HCT116 (cell line): Measurements from ENCODE around the gene KCNK2. TPM values are rescaled to one million over a fixed set of nuclear protein-coding genes. Genes with fewer than 3 reads are reported as not detected.

Experiments
- ATAC-seq: fragments of 200-7000 bp; cut with Tn5 transposase; 2 replicates; pipeline ENCODE4 v1.9.1; 2020; ENCODE audit warnings: mild to moderate bottlenecking, moderate library complexity
- BruUV-seq: library from RNA; stranded (reverse); fragments of 400-500 nt; replicated peaks from 2 replicates; lab custom pipeline; 2021; lab: Mats Ljungman, UMichigan
- CTCF ChIA-PET: fragments of 300-600 bp; sonication (Branson Sonifier 250); formaldehyde crosslinking; loops from one replicate; lab custom pipeline; 2021; ENCODE audit warnings: antibody characterized with exemption; lab: Charles Lee
- POLR2A ChIA-PET: fragments of 300-600, 350-600 bp; sonication (Branson Sonifier 250); formaldehyde crosslinking; loops from one replicate; lab custom pipeline; 2021; ENCODE audit warnings: antibody characterized with exemption; lab: Charles Lee
- RAD21 ChIA-PET, 2 experiments: fragments of 300-600 bp; sonication (Branson Sonifier 250); formaldehyde crosslinking; loops; one replicate each; lab custom pipeline; 2023; ENCODE audit warnings: low total read pairs in 2 of 2; ENCODE audit not compliant: uncharacterized antibody in 2 of 2, unreplicated experiment in 2 of 2, low non-redundant PET in 1 of 2; lab: Charles Lee
- DNase-seq: peaks from one replicate; pipeline ENCODE4 v3.0.0-alpha.2; 2010; ENCODE audit warnings: low read depth, low spot score
- H2AFZ ChIP-seq: fragments of 200-600 bp; shearing (Covaris generic), sonication (generic); 2 replicates; pipeline ENCODE4 v1.6.1; 2017; ENCODE audit warnings: low read depth, mixed run types, mixed read lengths, antibody characterized with exemption, low read length; ENCODE audit not compliant: poor library complexity, severe bottlenecking
- H3K27ac ChIP-seq: 2 replicates; pipeline ENCODE4 v1.5.1; 2012; ENCODE audit warnings: low read depth, low read length
- H3K27me3 ChIP-seq: fragments of 200-600 bp; sonication (generic); 2 replicates; pipeline ENCODE4 v1.6.1; 2016; ENCODE audit warnings: mixed run types, low read length, mixed read lengths; ENCODE audit not compliant: insufficient read depth
- H3K36me3 ChIP-seq, 2 experiments: fragments of 200-500 bp in 1 of 2; fragments of 200-600 bp in 1 of 2; sonication (Bioruptor generic) in 1 of 2; sonication (generic) in 1 of 2; 2 replicates each; pipeline versions ENCODE4 v1.5.1 to v1.6.1; 2014 to 2016; ENCODE audit warnings: low read length in 2 of 2, inconsistent platforms in 1 of 2, mixed read lengths in 1 of 2, mixed run types in 1 of 2; ENCODE audit not compliant: insufficient read depth in 2 of 2, control insufficient read depth in 1 of 2
- H3K4me1 ChIP-seq, 2 experiments: fragments of 200-600 bp in 1 of 2; sonication (generic) in 1 of 2; 2 replicates each; pipeline versions ENCODE4 v1.5.1 to v1.6.1; 2012 to 2017; ENCODE audit warnings: low read length in 2 of 2, inconsistent platforms in 1 of 2, mild to moderate bottlenecking in 1 of 2, mixed read lengths in 1 of 2, mixed run types in 1 of 2, moderate library complexity in 1 of 2; ENCODE audit not compliant: insufficient read depth in 2 of 2, control insufficient read depth in 1 of 2
- H3K4me2 ChIP-seq: fragments of 200-600 bp; sonication (generic); 2 replicates; pipeline ENCODE4 v1.6.1; 2017; ENCODE audit warnings: mixed run types, low read length, mixed read lengths
- H3K4me3 ChIP-seq, 2 experiments: fragments of 200-600 bp in 1 of 2; sonication (generic) in 1 of 2; replicated peaks in 1 of 2; 2 replicates each; pipeline ENCODE4 v1.5.1; 2011 to 2016; ENCODE audit warnings: low read length in 2 of 2, control low read depth in 1 of 2, low read depth in 1 of 2, mild to moderate bottlenecking in 1 of 2, mixed read lengths in 1 of 2, mixed run types in 1 of 2
- H3K79me2 ChIP-seq: fragments of 200-600 bp; sonication (generic); 2 replicates; pipeline ENCODE4 v1.6.1; 2017; ENCODE audit warnings: mild to moderate bottlenecking, mixed run types, low read length, moderate library complexity, mixed read lengths; ENCODE audit not compliant: insufficient read depth
- H3K9ac ChIP-seq: fragments of 200-600 bp; sonication (generic); 2 replicates; pipeline ENCODE4 v1.6.1; 2016; ENCODE audit warnings: low read length, mixed read lengths
- H3K9me2 ChIP-seq: fragments of 200-600 bp; sonication (generic), shearing (Covaris generic); 2 replicates; pipeline ENCODE4 v1.6.1; 2017; ENCODE audit warnings: mixed run types, mild to moderate bottlenecking, moderate library complexity; ENCODE audit not compliant: insufficient read depth
- H3K9me3 ChIP-seq, 2 experiments: fragments of 200-500 bp in 1 of 2; fragments of 200-600 bp in 1 of 2; sonication (Bioruptor generic) in 1 of 2; sonication (generic) in 1 of 2; 2 replicates each; pipeline ENCODE4 v1.6.1; 2014 to 2017; ENCODE audit warnings: low read length in 2 of 2, mixed read lengths in 2 of 2, inconsistent platforms in 1 of 2, low read depth in 1 of 2, mild to moderate bottlenecking in 1 of 2, mixed run types in 1 of 2, moderate library complexity in 1 of 2; ENCODE audit not compliant: control insufficient read depth in 1 of 2, insufficient read depth in 1 of 2
- H4K20me1 ChIP-seq: fragments of 200-600 bp; sonication (generic), shearing (Covaris generic); 2 replicates; pipeline ENCODE4 v1.6.1; 2017; ENCODE audit warnings: mixed run types, mild to moderate bottlenecking, moderate library complexity; ENCODE audit not compliant: insufficient read depth
- CBX3 ChIP-seq: IDR thresholded peaks from 2 replicates; pipeline ENCODE4 v1.6.1; 2012; ENCODE audit warnings: low read depth
- CTCF ChIP-seq, 3 experiments: fragments of 200-600 bp in 1 of 3; sonication (generic) in 1 of 3; IDR thresholded peaks in 2 of 3; conservative IDR thresholded peaks in 1 of 3; 2 replicates each; pipeline ENCODE4 v1.5.1; 2012 to 2017; ENCODE audit warnings: low read depth in 2 of 3, low read length in 2 of 3, antibody characterized with exemption in 1 of 3, borderline replicate concordance in 1 of 3, control low read depth in 1 of 3, mild to moderate bottlenecking in 1 of 3, mixed read lengths in 1 of 3, mixed run types in 1 of 3, moderate library complexity in 1 of 3; ENCODE audit not compliant: insufficient read depth in 1 of 3
- EGR1 ChIP-seq: IDR thresholded peaks from 2 replicates; pipeline ENCODE4 v1.6.1; 2012; ENCODE audit warnings: low read depth
- EZH2 ChIP-seq: fragments of 200-600 bp; sonication (generic); IDR thresholded peaks from 2 replicates; pipeline ENCODE4 v1.6.1; 2017; ENCODE audit warnings: antibody characterized with exemption, mixed run types
- FOSL1 ChIP-seq: IDR thresholded peaks from 2 replicates; pipeline ENCODE4 v1.6.1; 2012; ENCODE audit warnings: low read depth
- POLR2A ChIP-seq: IDR thresholded peaks from 2 replicates; pipeline ENCODE4 v1.7.0; 2011; ENCODE audit warnings: borderline replicate concordance; ENCODE audit not compliant: insufficient read depth, insufficient read length; ENCODE audit errors: extremely low read depth
- POLR2AphosphoS5 ChIP-seq: IDR thresholded peaks from 2 replicates; pipeline ENCODE4 v1.6.1; 2011; ENCODE audit warnings: mild to moderate bottlenecking, low read depth, low read length, moderate library complexity
- RAD21 ChIP-seq: IDR thresholded peaks from 2 replicates; pipeline ENCODE4 v1.6.1; 2012; ENCODE audit warnings: low read depth, mild to moderate bottlenecking
- SIN3A ChIP-seq: IDR thresholded peaks from 2 replicates; pipeline ENCODE4 v1.6.1; 2012; ENCODE audit warnings: low read depth
- SRF ChIP-seq: IDR thresholded peaks from 2 replicates; pipeline ENCODE4 v1.6.1; 2012; ENCODE audit warnings: low read depth
- YY1 ChIP-seq: IDR thresholded peaks from 2 replicates; pipeline ENCODE4 v1.6.1; 2011; ENCODE audit warnings: low read length, low read depth, moderate library complexity, mild to moderate bottlenecking; ENCODE audit not compliant: insufficient replicate concordance; ENCODE audit errors: extremely low read depth
- ZNF274 ChIP-seq: fragments of 200-500 bp; sonication (Bioruptor generic); IDR thresholded peaks from 2 replicates; pipeline ENCODE4 v1.6.1; 2014; ENCODE audit warnings: mild to moderate bottlenecking, low read depth, low read length, inconsistent platforms
- intact Hi-C: fragments of 100-400 bp; cut with micrococcal nuclease; formaldehyde crosslinking; loops from 2 replicates; pipeline ENCODE4 v1.10.0; 2022
- total RNA-seq: library from RNA; stranded (reverse); gene quantifications from one replicate; pipeline ENCODE4 v1.2.1, GENCODE V29; 2021; ENCODE audit not compliant: unreplicated experiment

The KCNK2 gene
- total RNA-seq, 1 experiment from 2014 or later: 0.27 TPM

DNA sequence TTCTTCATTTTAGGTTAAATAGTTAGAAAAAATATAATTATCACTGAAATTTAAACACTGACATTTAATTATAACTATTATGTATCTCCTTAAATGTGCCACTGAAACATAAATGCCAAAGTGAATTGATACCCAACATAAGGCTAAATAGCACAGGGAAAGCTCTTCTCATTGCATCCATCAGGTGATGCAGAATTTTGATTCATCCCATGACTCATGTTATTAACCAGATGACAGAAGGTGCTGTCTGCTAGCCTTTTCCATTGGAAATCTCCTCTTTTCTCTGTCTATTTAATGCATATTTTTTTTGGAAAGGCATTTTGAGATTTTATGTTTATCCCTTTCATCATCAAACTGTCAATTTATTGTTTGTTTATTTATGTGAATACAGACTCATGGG lies 136.8 kb downstream of the KCNK2 start:
- intact Hi-C loops: no loop called here
- no peaks in the 10 kb centered on the region for H3K36me3 ChIP-seq
- no peak overlapping the region for H2AFZ ChIP-seq
- H4K20me1 ChIP-seq: no peaks in the 10 kb centered on the region
- ChIA-PET POLR2A (no interaction called here), CTCF (no interaction called here)
- H3K4me3 ChIP-seq: no peak overlapping the region
- H3K4me2 ChIP-seq: no peak overlapping the region
- no peak for DNase-seq
- no peak overlapping the region for H3K9ac ChIP-seq
- no TSS peak for BruUV-seq
- no peaks in the 10 kb centered on the region for H3K9me3 ChIP-seq
- no peak for ATAC-seq
- no peaks in the 10 kb centered on the region for H3K79me2 ChIP-seq
- no peaks in the 10 kb centered on the region for H3K4me1 ChIP-seq
- H3K27me3 ChIP-seq: no peaks in the 10 kb centered on the region
- TF ChIP-seq EZH2: no peak
- no peak for TF ChIP-seq POLR2A
- TF ChIP-seq ZNF274: no peak
- no peak for TF ChIP-seq FOSL1
- no peak for TF ChIP-seq CTCF (IDR thresholded peaks at IDR 0.05 in 2 of 3, conservative IDR thresholded peaks at IDR 0.05 in 1 of 3; ENCODE audit: borderline replicate concordance in 1 of 3, insufficient read depth in 1 of 3, low read depth in 2 of 3, low read length in 2 of 3)
- no peak for TF ChIP-seq EGR1
- TF ChIP-seq CBX3: no peak
- no peak for TF ChIP-seq YY1
- TF ChIP-seq POLR2AphosphoS5: no peak
- no peak for TF ChIP-seq RAD21
- TF ChIP-seq SIN3A: no peak
- no peak for TF ChIP-seq SRF
- TF ChIP-seq, all 23 proteins: peak for 0
- Histone ChIP-seq H3K9me2 (no peaks in the 10 kb centered on the region), H3K27ac (no peak overlapping the region)
- RAD21 ChIA-PET: no interaction called here
